Measurements from ENCODE around the gene NOC2L. TPM values are rescaled to one million over a fixed set of nuclear protein-coding genes. Genes with fewer than 3 reads are reported as not detected.
"Not testable (repeated sequence)": the region's sequence is repeated elsewhere in the genome, so short reads cannot be mapped to it uniquely, and the experiment has no call there.

Gene NOC2L
- total and polyA plus RNA-seq, 2 donors (not counting 1 experiment from before 2014, with no cell fraction given), result 34.1 to 61.1 TPM

GRCh38 chr1:995665-996633 is 36.9 kb upstream of the NOC2L start:
- no peak for DNase-seq (ENCODE audit: low read depth in 2 of 2)
- Histone ChIP-seq H3K79me2 (ENCODE audit: control insufficient read depth, insufficient read depth, low read length) (no peaks in the 10 kb centered on the region), H4K20me1 (ENCODE audit: control insufficient read depth, extremely low read depth, insufficient read depth, low read length) (no peaks in the 10 kb centered on the region), H3K9ac (ENCODE audit: insufficient read depth, low read length) (no peak overlapping the region), H3K4me3 (replicated peaks in 1 of 4; ENCODE audit: control extremely low read depth in 1 of 4, insufficient read depth in 1 of 4, low read depth in 3 of 4, low read length in 4 of 4) (no peak overlapping the region), H2AFZ (ENCODE audit: low read length) (no peak overlapping the region), H3K27ac (ENCODE audit: insufficient read depth, low read length) (no peak overlapping the region), H3K27me3 (ENCODE audit: control insufficient read depth, insufficient read depth, low read length) (peaks cover 17% of the 10 kb centered on the region), H3K4me1 (ENCODE audit: control insufficient read depth, extremely low read depth, insufficient read depth, low read length) (peaks cover 2% of the 10 kb centered on the region), H3K9me3 (ENCODE audit: control insufficient read depth, insufficient read depth, low read depth, low read length) (no peaks in the 10 kb centered on the region), H3K36me3 (ENCODE audit: control insufficient read depth, insufficient read depth, low read length) (no peaks in the 10 kb centered on the region), H3K4me2 (ENCODE audit: extremely low read depth, insufficient read depth, low read length) (no peak overlapping the region)
- TF ChIP-seq EZH2 (IDR thresholded peaks at IDR 0.05; ENCODE audit: low read length, missing control alignments), result no peak
- TF ChIP-seq CTCF (conservative IDR thresholded peaks at IDR 0.05 in 1 of 2, IDR thresholded peaks at IDR 0.05 in 1 of 2; ENCODE audit: low read depth in 1 of 2, low read length in 2 of 2), result no peak

GRCh38 chr1:994546-994945 is 35.5 kb upstream of the NOC2L start:
- not testable (repeated sequence) for H3K4me3 ChIP-seq (replicated peaks in 1 of 4; ENCODE audit: control extremely low read depth in 1 of 4, insufficient read depth in 1 of 4, low read depth in 3 of 4, low read length in 4 of 4); H3K36me3 ChIP-seq (ENCODE audit: control insufficient read depth, insufficient read depth, low read length); H3K4me2 ChIP-seq (ENCODE audit: extremely low read depth, insufficient read depth, low read length); H3K9ac ChIP-seq (ENCODE audit: insufficient read depth, low read length); H3K27ac ChIP-seq (ENCODE audit: insufficient read depth, low read length); H3K4me1 ChIP-seq (ENCODE audit: control insufficient read depth, extremely low read depth, insufficient read depth, low read length); H3K79me2 ChIP-seq (ENCODE audit: control insufficient read depth, insufficient read depth, low read length); H3K9me3 ChIP-seq (ENCODE audit: control insufficient read depth, insufficient read depth, low read depth, low read length); DNase-seq (ENCODE audit: low read depth in 2 of 2); H4K20me1 ChIP-seq (ENCODE audit: control insufficient read depth, extremely low read depth, insufficient read depth, low read length); H2AFZ ChIP-seq (ENCODE audit: low read length)
- H3K27me3 ChIP-seq (ENCODE audit: control insufficient read depth, insufficient read depth, low read length), result peaks cover 16% of the 10 kb centered on the region

- Histone ChIP-seq H3K36me3 (ENCODE audit: control insufficient read depth, insufficient read depth, low read length) (no peaks in the 10 kb centered on the region), H3K27ac (ENCODE audit: insufficient read depth, low read length) (no peak overlapping the region), H3K9ac (ENCODE audit: insufficient read depth, low read length) (no peak overlapping the region), H4K20me1 (ENCODE audit: control insufficient read depth, extremely low read depth, insufficient read depth, low read length) (no peaks in the 10 kb centered on the region), H3K4me2 (ENCODE audit: extremely low read depth, insufficient read depth, low read length) (no peak overlapping the region), H3K4me3 (replicated peaks in 1 of 4; ENCODE audit: control extremely low read depth in 1 of 4, insufficient read depth in 1 of 4, low read depth in 3 of 4, low read length in 4 of 4) (no peak overlapping the region), H3K79me2 (ENCODE audit: control insufficient read depth, insufficient read depth, low read length) (no peaks in the 10 kb centered on the region), H2AFZ (ENCODE audit: low read length) (no peak overlapping the region), H3K4me1 (ENCODE audit: control insufficient read depth, extremely low read depth, insufficient read depth, low read length) (no peaks in the 10 kb centered on the region), H3K27me3 (ENCODE audit: control insufficient read depth, insufficient read depth, low read length) (peaks cover 16% of the 10 kb centered on the region), H3K9me3 (ENCODE audit: control insufficient read depth, insufficient read depth, low read depth, low read length) (no peaks in the 10 kb centered on the region)
- no peak for DNase-seq (ENCODE audit: low read depth in 2 of 2)
- TF ChIP-seq EZH2 (IDR thresholded peaks at IDR 0.05; ENCODE audit: low read length, missing control alignments) (no peak), CTCF (conservative IDR thresholded peaks at IDR 0.05 in 1 of 2, IDR thresholded peaks at IDR 0.05 in 1 of 2; ENCODE audit: low read depth in 1 of 2, low read length in 2 of 2) (no peak)
These were observed 34.4 kb upstream of the NOC2L start for GRCh38 chr1:993379-993995.
